ENCODE measurements around the gene ARID1A. TPM values are rescaled to one million over a fixed set of nuclear protein-coding genes. Genes with fewer than 3 reads are reported as not detected.

Gene ARID1A
- total RNA-seq, 1 experiment from 2014 or later, result 120 TPM

DNA sequence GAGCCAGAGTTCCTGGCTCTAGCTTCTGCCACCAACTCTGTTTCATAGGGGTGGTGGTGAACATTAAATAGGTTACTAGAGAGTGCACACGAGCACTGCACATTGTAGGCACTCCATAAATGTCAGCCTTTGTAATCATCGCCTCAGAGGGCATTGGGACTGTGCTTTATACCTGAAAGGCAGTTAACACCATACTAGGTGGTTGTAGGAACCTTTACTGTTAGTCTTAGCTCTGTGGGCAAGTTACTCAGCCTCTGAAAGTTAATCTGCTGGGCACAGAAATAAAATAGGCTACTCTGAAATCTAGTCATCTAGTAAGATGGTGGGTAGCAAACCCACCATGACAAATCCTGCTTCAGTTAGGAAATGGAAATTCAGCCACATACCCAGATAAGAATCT, 37.6 kb downstream of the ARID1A start:
- ChIA-PET CTCF (no interaction called here), POLR2A (ENCODE audit: low non-redundant PET) (no interaction called here)
- intact Hi-C loops (cut with micrococcal nuclease; ENCODE audit: unreplicated experiment), result no loop called here
- no peak for TF ChIP-seq EZH2 (IDR thresholded peaks at IDR 0.05; ENCODE audit: borderline replicate concordance, low read depth, low read length, poor library complexity, severe bottlenecking)
- TF ChIP-seq, protein P1, sequence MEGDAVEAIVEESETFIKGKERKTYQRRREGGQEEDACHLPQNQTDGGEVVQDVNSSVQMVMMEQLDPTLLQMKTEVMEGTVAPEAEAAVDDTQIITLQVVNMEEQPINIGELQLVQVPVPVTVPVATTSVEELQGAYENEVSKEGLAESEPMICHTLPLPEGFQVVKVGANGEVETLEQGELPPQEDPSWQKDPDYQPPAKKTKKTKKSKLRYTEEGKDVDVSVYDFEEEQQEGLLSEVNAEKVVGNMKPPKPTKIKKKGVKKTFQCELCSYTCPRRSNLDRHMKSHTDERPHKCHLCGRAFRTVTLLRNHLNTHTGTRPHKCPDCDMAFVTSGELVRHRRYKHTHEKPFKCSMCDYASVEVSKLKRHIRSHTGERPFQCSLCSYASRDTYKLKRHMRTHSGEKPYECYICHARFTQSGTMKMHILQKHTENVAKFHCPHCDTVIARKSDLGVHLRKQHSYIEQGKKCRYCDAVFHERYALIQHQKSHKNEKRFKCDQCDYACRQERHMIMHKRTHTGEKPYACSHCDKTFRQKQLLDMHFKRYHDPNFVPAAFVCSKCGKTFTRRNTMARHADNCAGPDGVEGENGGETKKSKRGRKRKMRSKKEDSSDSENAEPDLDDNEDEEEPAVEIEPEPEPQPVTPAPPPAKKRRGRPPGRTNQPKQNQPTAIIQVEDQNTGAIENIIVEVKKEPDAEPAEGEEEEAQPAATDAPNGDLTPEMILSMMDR (conservative IDR thresholded peaks at IDR 0.05; ENCODE audit: low read depth, low read length), result no peak
- H3K36me3 ChIP-seq (ENCODE audit: insufficient read depth, low read length, poor library complexity, severe bottlenecking), result peaks cover 84% of the 10 kb centered on the region
- no peaks in the 10 kb centered on the region for H3K9me3 ChIP-seq (ENCODE audit: low read depth, low read length, poor library complexity, severe bottlenecking)
- peak overlapping the region; percentile 12 for H3K27ac ChIP-seq (ENCODE audit: low read depth, low read length, poor library complexity, severe bottlenecking)
- H3K4me3 ChIP-seq (ENCODE audit: low read depth, low read length, poor library complexity, severe bottlenecking), result no peak overlapping the region
- DNase-seq (ENCODE audit: low spot score), result no peak
- BruUV-seq (replicated peaks), result no TSS peak
- no peaks in the 10 kb centered on the region for H3K4me1 ChIP-seq (ENCODE audit: insufficient read depth, low read length, poor library complexity, severe bottlenecking)
- no peaks in the 10 kb centered on the region for H3K27me3 ChIP-seq (replicated peaks; ENCODE audit: insufficient read depth, low read depth, low read length, poor library complexity)

DNA sequence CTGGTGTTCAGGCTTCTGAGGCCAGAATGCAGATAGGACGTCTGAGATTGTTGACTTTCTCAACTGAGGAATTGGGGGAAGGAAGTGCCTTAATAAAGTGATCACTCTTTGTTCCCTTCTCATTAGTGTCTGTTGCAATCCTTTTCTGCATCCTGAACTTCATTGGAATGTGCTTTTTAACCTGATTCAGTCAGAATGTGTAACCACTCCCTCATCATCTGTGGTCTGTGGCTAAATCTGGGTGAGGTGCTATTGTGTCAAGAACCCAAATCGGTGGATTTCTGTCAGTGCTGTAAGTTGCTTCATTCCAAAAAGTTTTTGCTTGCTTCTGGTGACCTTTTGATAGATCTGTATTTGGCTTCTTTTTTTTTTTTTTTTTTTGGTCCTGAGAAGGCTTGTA, 38.2 kb downstream of the ARID1A start:
- ChIA-PET CTCF (no interaction called here), POLR2A (ENCODE audit: low non-redundant PET) (no interaction called here)
- Histone ChIP-seq H3K9me3 (ENCODE audit: low read depth, low read length, poor library complexity, severe bottlenecking) (no peaks in the 10 kb centered on the region), H3K27me3 (replicated peaks; ENCODE audit: insufficient read depth, low read depth, low read length, poor library complexity) (no peaks in the 10 kb centered on the region), H3K4me3 (ENCODE audit: low read depth, low read length, poor library complexity, severe bottlenecking) (no peak overlapping the region), H3K36me3 (ENCODE audit: insufficient read depth, low read length, poor library complexity, severe bottlenecking) (peaks cover 84% of the 10 kb centered on the region), H3K4me1 (ENCODE audit: insufficient read depth, low read length, poor library complexity, severe bottlenecking) (no peaks in the 10 kb centered on the region), H3K27ac (ENCODE audit: low read depth, low read length, poor library complexity, severe bottlenecking) (no peak overlapping the region)
- BruUV-seq (replicated peaks), result no TSS peak
- DNase-seq (ENCODE audit: low spot score), result no peak
- intact Hi-C loops (cut with micrococcal nuclease; ENCODE audit: unreplicated experiment), result no loop called here
- TF ChIP-seq, protein P1 (conservative IDR thresholded peaks at IDR 0.05; ENCODE audit: low read depth, low read length), result no peak
- no peak for TF ChIP-seq EZH2 (IDR thresholded peaks at IDR 0.05; ENCODE audit: borderline replicate concordance, low read depth, low read length, poor library complexity, severe bottlenecking)

DNA sequence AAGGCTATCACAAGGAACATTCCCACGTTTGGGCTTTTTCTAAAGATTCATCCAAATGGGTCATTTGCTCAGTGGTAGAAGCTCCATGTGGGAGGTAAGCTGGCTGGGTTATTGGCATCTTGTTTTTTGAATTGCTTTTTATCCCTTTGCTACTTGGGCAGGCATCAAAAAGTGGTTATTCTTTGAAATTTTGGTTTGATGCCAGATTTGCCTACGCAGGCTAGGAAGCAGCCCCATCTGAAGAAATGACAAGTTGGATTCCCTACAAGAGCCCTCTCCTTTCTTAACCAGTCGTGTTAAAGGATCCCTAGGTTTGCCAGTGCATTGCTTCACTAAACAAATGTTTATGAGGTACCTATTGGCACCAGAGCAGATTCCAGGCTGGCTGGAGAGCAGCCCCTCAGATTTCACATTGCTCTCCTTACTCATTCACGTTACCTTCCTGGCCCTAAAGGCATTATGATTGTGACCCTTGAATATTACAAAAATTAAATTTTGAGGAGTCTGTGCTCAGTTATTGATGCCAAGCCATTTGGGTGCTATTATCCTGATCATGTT, 38.8 kb downstream of the ARID1A start:
- BruUV-seq (replicated peaks), result no TSS peak
- Histone ChIP-seq H3K4me3 (ENCODE audit: low read depth, low read length, poor library complexity, severe bottlenecking) (no peak overlapping the region), H3K36me3 (ENCODE audit: insufficient read depth, low read length, poor library complexity, severe bottlenecking) (peaks cover 83% of the 10 kb centered on the region), H3K27me3 (replicated peaks; ENCODE audit: insufficient read depth, low read depth, low read length, poor library complexity) (no peaks in the 10 kb centered on the region), H3K4me1 (ENCODE audit: insufficient read depth, low read length, poor library complexity, severe bottlenecking) (no peaks in the 10 kb centered on the region), H3K9me3 (ENCODE audit: low read depth, low read length, poor library complexity, severe bottlenecking) (no peaks in the 10 kb centered on the region), H3K27ac (ENCODE audit: low read depth, low read length, poor library complexity, severe bottlenecking) (no peak overlapping the region)
- ChIA-PET CTCF (no interaction called here), POLR2A (ENCODE audit: low non-redundant PET) (no interaction called here)
- TF ChIP-seq EZH2 (IDR thresholded peaks at IDR 0.05; ENCODE audit: borderline replicate concordance, low read depth, low read length, poor library complexity, severe bottlenecking), result no peak
- TF ChIP-seq, protein P1 (conservative IDR thresholded peaks at IDR 0.05; ENCODE audit: low read depth, low read length), result no peak
- intact Hi-C loops (cut with micrococcal nuclease; ENCODE audit: unreplicated experiment), result no loop called here
- no peak for DNase-seq (ENCODE audit: low spot score)

Data from A673 (cell line).